ENCODE data around the gene ATG13.
A peak's percentile ranks its signal among the peaks of the same experiment; 100 is the strongest.
"Not testable (repeated sequence)": the region's sequence is repeated elsewhere in the genome, so short reads cannot be mapped to it uniquely, and the experiment has no call there.

ATG13 gene

DNA sequence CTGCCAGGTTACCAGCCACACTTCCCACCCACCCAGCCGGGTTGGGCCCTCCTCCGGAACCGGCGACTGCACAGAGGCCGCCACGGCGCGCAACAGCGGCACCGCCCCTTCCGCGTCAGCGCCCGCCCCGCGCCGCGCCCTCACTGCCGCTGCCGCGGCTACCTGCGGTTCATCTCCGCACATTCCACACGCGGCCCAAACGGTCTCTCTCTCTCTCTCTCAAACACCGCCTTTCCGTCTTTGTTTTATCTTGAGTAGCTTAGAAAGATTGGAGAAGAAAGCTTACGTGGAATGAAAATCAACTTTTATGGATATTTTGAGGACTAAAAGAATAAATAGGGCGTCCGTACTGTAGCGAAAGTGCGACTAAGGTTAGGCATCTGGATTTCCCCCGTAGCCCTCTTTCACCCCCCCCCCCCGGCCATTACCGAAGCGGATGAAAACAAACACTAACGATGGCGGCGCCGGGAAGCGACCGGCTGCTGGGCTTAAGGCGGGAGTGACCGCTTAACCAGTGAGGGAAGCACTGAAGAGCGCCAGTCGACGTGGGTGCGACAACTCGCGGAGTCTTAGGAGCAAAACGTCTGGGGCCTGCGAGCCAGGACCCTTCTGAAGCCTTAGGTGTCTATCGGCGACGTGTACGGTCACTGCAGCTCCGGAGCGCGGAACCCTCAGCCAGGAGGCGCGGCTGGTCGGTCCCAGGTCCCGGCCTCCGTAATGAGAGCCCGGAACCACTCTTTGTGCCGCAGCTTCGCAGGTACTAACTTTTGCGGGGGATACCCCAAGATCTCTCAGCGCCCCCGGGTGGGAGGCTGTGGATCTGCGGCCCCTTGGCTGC is at the start of gene ATG13, which contains the start of gene HARBI1:
Gene ATG13, plus strand, starts transcription at position 420 of the 838 bp plus-strand sequence. CDS start 26,739 bp downstream, outside the sequence.
Gene HARBI1, minus strand, starts transcription at position 94 of the 838 bp plus-strand sequence. CDS start 990 bp downstream, outside the sequence.
- Histone ChIP-seq H3K9ac (ENCODE audit: low read depth in 1 of 2, low read length in 2 of 2) (peak within 1 kb of the TSS; percentile 91 to 99), H3K27me3 (ENCODE audit: control insufficient read depth in 1 of 2, insufficient read depth in 2 of 2, low read length in 2 of 2) (no peaks in the 10 kb centered on the region), H3K4me1 (ENCODE audit: control insufficient read depth in 1 of 2, insufficient read depth in 2 of 2, low read length in 2 of 2) (peaks cover 21 to 26% of the 10 kb centered on the region in 2 donors), H3K9me3 (ENCODE audit: control insufficient read depth in 1 of 2, low read length in 2 of 2) (no peaks in the 10 kb centered on the region), H3K36me3 (ENCODE audit: control insufficient read depth in 1 of 2, insufficient read depth in 2 of 2, low read length in 2 of 2) (peaks cover 0 to 8% of the 10 kb centered on the region in 2 donors), H3K27ac (ENCODE audit: low read depth, low read length) (peak within 1 kb of the TSS; percentile 98), H3K4me3 (ENCODE audit: low read depth in 1 of 2, low read length in 2 of 2) (peak within 1 kb of the TSS; percentile 88 to 96)

DNA sequence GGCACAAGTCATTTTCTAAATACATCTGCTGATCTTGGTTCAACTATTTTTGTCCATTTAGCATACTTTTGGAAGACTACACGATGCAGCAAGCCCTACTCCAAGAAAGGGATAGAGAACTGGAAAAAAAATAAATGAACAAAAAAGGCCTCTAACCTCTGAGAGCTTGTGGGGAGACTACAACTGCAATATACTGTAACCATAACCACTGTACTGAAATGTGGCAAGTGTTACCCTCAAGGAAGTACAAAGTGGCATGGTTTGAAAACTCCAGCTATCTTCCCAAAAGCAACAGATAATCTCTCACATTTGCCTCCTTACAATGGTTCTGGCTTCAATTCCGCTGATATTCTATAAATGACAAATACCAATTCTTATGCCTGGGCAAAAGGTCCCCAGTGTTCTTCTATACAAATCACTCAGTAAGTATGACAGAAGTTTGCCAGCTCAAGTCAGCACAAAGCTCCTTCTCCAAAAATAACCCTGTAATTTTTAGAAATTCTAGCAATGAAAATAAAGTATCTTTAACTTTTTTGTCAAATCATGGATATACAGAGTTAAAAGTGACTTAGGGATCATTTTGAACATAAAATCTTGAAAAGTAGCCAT is 46.5 kb upstream of the ATG13 start:
- H3K9me3 ChIP-seq (ENCODE audit: control insufficient read depth in 1 of 2, low read length in 2 of 2) = no peaks in the 10 kb centered on the region
- no peak overlapping the region for H3K4me3 ChIP-seq (ENCODE audit: low read depth in 1 of 2, low read length in 2 of 2)
- no peaks in the 10 kb centered on the region for H3K4me1 ChIP-seq (ENCODE audit: control insufficient read depth in 1 of 2, insufficient read depth in 2 of 2, low read length in 2 of 2)
- no peak overlapping the region for H3K9ac ChIP-seq (ENCODE audit: low read depth in 1 of 2, low read length in 2 of 2)
- no peak overlapping the region for H3K27ac ChIP-seq (ENCODE audit: low read depth, low read length)
- H3K36me3 ChIP-seq (ENCODE audit: control insufficient read depth in 1 of 2, insufficient read depth in 2 of 2, low read length in 2 of 2) = no peaks in the 10 kb centered on the region
- H3K27me3 ChIP-seq (ENCODE audit: control insufficient read depth in 1 of 2, insufficient read depth in 2 of 2, low read length in 2 of 2) = no peaks in the 10 kb centered on the region

DNA sequence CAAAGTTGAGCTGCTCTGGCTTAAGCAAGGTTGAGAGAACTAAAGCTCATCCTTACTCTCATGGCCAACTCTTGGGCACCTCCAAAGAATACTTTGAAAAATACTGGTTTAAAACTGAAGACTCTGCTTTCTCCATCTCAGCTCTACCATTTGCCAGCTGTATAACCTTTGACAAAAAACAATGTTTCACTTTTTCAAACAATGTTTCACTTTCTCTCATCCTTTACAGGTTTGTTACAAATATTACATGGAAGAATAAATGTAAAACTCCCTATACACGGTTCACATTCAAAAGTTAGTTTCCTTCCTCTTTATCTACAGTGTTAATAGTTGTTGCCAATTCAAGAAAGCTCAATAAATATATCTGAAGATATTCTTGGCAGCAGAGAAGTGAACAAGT is 42.7 kb upstream of the ATG13 start:
- Histone ChIP-seq H3K4me1 (ENCODE audit: control insufficient read depth in 1 of 2, insufficient read depth in 2 of 2, low read length in 2 of 2) (no peaks in the 10 kb centered on the region), H3K4me3 (ENCODE audit: low read depth in 1 of 2, low read length in 2 of 2) (no peak overlapping the region), H3K27ac (ENCODE audit: low read depth, low read length) (no peak overlapping the region), H3K27me3 (ENCODE audit: control insufficient read depth in 1 of 2, insufficient read depth in 2 of 2, low read length in 2 of 2) (no peaks in the 10 kb centered on the region), H3K9ac (ENCODE audit: low read depth in 1 of 2, low read length in 2 of 2) (no peak overlapping the region), H3K36me3 (ENCODE audit: control insufficient read depth in 1 of 2, insufficient read depth in 2 of 2, low read length in 2 of 2) (no peaks in the 10 kb centered on the region), H3K9me3 (ENCODE audit: control insufficient read depth in 1 of 2, low read length in 2 of 2) (no peaks in the 10 kb centered on the region)

DNA sequence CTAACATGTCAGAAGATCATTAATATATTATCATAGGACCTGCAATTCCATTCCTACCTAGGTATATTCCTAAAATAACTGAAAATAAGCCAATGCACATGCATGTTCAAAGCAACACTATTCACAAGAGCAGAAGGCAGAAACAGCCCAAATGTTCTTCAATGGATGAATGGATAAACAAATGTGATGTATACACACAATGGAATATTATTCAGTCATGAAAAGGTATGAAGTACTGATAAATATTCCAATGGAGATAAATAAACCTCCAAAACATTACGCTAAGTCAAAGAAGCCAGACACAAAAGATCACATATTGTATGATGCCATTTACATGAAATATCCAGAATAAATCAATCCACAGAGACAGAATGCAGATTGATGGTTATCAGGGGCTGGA is 40.3 kb upstream of the ATG13 start:
- H3K4me1 ChIP-seq (ENCODE audit: control insufficient read depth in 1 of 2, insufficient read depth in 2 of 2, low read length in 2 of 2) = no peaks in the 10 kb centered on the region

DNA sequence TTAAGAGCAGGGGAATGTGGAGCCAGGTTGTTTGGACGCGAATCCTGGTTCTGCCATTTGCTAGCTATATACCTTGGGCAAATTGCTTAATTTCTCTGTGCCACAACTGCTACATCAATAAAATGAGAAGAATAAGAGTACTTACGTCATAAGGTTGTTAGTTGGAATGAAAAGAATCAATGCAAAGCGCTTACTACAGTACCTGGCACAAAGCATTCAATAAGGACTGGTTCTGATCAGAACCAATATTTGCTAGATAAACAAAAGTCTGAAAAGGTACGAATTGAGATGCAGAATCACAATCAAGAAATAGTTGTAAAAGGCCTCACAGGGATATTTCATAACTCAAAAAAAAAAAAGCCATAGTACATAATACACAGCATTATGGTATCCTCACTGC is 34.8 kb upstream of the ATG13 start:
- Histone ChIP-seq H3K9ac (ENCODE audit: low read depth in 1 of 2, low read length in 2 of 2) (no peak overlapping the region), H3K4me1 (ENCODE audit: control insufficient read depth in 1 of 2, insufficient read depth in 2 of 2, low read length in 2 of 2) (peaks cover 0 to 5% of the 10 kb centered on the region in 2 donors)

More for the DNA sequence above, 40.3 kb upstream of the ATG13 start:
- Histone ChIP-seq H3K27ac (ENCODE audit: low read depth, low read length) (no peak overlapping the region), H3K4me3 (ENCODE audit: low read depth in 1 of 2, low read length in 2 of 2) (no peak overlapping the region), H3K9me3 (ENCODE audit: control insufficient read depth in 1 of 2, low read length in 2 of 2) (no peaks in the 10 kb centered on the region), H3K27me3 (ENCODE audit: control insufficient read depth in 1 of 2, insufficient read depth in 2 of 2, low read length in 2 of 2) (no peaks in the 10 kb centered on the region), H3K36me3 (ENCODE audit: control insufficient read depth in 1 of 2, insufficient read depth in 2 of 2, low read length in 2 of 2) (no peaks in the 10 kb centered on the region), H3K9ac (ENCODE audit: low read depth in 1 of 2, low read length in 2 of 2) (no peak overlapping the region)

DNA sequence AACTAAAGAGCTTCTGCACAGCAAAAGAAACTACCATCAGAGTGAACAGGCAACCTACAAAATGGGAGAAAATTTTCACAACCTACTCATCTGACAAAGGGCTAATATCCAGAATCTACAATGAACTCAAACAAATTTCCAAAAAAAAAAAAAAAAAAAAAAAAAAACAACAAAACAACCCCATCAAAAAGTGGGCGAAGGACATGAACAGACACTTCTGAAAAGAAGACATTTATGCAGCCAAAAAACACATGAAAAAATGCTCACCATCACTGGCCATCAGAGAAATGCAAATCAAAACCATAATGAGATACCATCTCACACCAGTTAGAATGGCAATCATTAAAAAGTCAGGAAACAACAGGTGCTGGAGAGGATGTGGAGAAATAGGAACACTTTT is 33.8 kb upstream of the ATG13 start:
- not testable (repeated sequence) for H3K36me3 ChIP-seq (ENCODE audit: control insufficient read depth in 1 of 2, insufficient read depth in 2 of 2, low read length in 2 of 2); H3K4me3 ChIP-seq (ENCODE audit: low read depth in 1 of 2, low read length in 2 of 2); H3K27me3 ChIP-seq (ENCODE audit: control insufficient read depth in 1 of 2, insufficient read depth in 2 of 2, low read length in 2 of 2); H3K9me3 ChIP-seq (ENCODE audit: control insufficient read depth in 1 of 2, low read length in 2 of 2); H3K4me1 ChIP-seq (ENCODE audit: control insufficient read depth in 1 of 2, insufficient read depth in 2 of 2, low read length in 2 of 2); H3K9ac ChIP-seq (ENCODE audit: low read depth in 1 of 2, low read length in 2 of 2); H3K27ac ChIP-seq (ENCODE audit: low read depth, low read length)

More for the DNA sequence above, 34.8 kb upstream of the ATG13 start:
- H3K27ac ChIP-seq (ENCODE audit: low read depth, low read length) = no peak overlapping the region
- no peaks in the 10 kb centered on the region for H3K27me3 ChIP-seq (ENCODE audit: control insufficient read depth in 1 of 2, insufficient read depth in 2 of 2, low read length in 2 of 2)
- no peak overlapping the region for H3K4me3 ChIP-seq (ENCODE audit: low read depth in 1 of 2, low read length in 2 of 2)
- no peaks in the 10 kb centered on the region for H3K36me3 ChIP-seq (ENCODE audit: control insufficient read depth in 1 of 2, insufficient read depth in 2 of 2, low read length in 2 of 2)
- no peaks in the 10 kb centered on the region for H3K9me3 ChIP-seq (ENCODE audit: control insufficient read depth in 1 of 2, low read length in 2 of 2)

DNA sequence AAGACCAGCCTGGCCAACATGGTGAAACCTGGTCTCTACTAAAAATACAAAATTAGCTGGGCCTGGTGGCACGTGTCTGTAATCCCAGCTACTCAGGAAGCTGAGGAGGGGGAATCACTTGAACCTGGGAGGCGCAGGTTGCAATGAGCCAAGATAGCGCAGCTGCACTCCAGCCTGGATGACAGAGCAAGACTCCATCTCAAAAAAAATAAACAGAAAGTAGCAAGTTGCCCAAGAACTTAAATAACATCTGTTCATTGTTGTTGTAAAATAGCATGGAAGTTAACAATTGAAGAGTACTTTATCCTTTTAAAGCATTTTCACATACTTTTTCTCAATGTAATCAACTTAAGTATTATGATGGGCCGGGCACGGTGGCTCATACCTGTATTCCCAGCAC is 29.2 kb upstream of the ATG13 start:
- Histone ChIP-seq H3K9ac (ENCODE audit: low read depth in 1 of 2, low read length in 2 of 2) (no peak overlapping the region), H3K27ac (ENCODE audit: low read depth, low read length) (no peak overlapping the region), H3K4me3 (ENCODE audit: low read depth in 1 of 2, low read length in 2 of 2) (no peak overlapping the region), H3K27me3 (ENCODE audit: control insufficient read depth in 1 of 2, insufficient read depth in 2 of 2, low read length in 2 of 2) (no peaks in the 10 kb centered on the region), H3K4me1 (ENCODE audit: control insufficient read depth in 1 of 2, insufficient read depth in 2 of 2, low read length in 2 of 2) (peaks cover 14 to 18% of the 10 kb centered on the region in 2 donors), H3K36me3 (ENCODE audit: control insufficient read depth in 1 of 2, insufficient read depth in 2 of 2, low read length in 2 of 2) (no peaks in the 10 kb centered on the region), H3K9me3 (ENCODE audit: control insufficient read depth in 1 of 2, low read length in 2 of 2) (no peaks in the 10 kb centered on the region)

DNA sequence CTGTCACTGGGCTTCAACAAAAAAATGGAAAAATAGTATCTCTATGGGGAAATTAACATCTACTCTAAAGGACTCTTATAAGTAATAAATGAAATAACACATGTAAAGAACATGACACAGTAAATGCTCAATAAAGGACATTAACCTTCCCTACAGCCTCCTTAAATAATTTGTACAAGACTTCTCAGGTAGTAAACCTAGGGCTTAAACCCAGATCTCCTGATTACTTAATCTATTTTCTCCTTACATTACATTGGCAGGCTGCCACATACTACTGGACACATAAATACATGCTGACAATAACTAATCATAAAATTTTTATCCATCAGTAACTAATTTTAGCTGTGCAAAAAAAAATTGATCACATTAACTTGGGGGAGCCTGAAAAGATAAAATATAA is 28.4 kb upstream of the ATG13 start:
- Histone ChIP-seq H3K4me3 (ENCODE audit: low read depth in 1 of 2, low read length in 2 of 2) (no peak overlapping the region), H3K27ac (ENCODE audit: low read depth, low read length) (no peak overlapping the region), H3K36me3 (ENCODE audit: control insufficient read depth in 1 of 2, insufficient read depth in 2 of 2, low read length in 2 of 2) (no peaks in the 10 kb centered on the region), H3K27me3 (ENCODE audit: control insufficient read depth in 1 of 2, insufficient read depth in 2 of 2, low read length in 2 of 2) (no peaks in the 10 kb centered on the region), H3K9ac (ENCODE audit: low read depth in 1 of 2, low read length in 2 of 2) (no peak overlapping the region), H3K4me1 (ENCODE audit: control insufficient read depth in 1 of 2, insufficient read depth in 2 of 2, low read length in 2 of 2) (peaks cover 16 to 18% of the 10 kb centered on the region in 2 donors), H3K9me3 (ENCODE audit: control insufficient read depth in 1 of 2, low read length in 2 of 2) (no peaks in the 10 kb centered on the region)

DNA sequence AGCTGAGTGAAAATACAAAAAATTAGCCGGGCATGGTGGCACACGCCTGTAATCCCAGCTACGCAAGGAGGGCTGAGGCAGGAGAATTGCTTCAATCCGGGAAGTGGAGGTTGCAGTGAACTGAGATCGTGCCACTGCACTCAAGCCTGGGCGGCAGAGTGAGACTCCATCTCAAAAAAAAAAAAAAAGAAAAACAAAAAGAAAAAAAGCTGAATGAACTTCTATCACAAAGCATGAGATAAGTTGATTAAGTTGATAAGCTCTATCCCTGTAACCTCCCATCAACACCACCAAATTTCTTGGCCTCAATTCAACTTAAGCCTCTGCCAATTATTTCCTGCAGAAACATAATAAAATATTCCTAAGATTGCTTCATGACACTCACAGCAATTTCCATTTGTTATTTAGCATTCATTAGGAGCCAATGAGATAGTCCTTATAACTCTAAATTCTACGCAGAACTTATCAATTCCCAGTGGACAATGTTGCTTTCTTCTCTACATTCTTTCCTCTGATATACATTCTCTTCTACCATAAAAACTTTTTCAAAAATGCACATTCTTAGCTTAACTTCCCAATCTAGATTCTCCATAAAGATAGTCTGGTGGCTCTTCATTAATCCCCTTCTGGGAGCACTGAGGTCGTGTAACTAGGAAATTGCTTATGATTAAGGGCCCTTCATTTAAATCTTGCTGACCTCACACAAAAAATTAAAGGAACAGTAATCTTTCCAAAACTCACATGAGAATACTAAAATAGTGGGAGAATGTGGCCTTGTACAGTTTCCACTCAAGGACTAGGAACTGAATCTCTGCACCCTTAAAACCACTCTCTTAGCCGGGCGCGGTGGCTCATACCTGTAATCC is 26.4 kb upstream of the ATG13 start:
- H3K27ac ChIP-seq (ENCODE audit: low read depth, low read length) = no peak overlapping the region
- H3K9ac ChIP-seq (ENCODE audit: low read depth in 1 of 2, low read length in 2 of 2) = no peak overlapping the region
- H3K9me3 ChIP-seq (ENCODE audit: control insufficient read depth in 1 of 2, low read length in 2 of 2) = no peaks in the 10 kb centered on the region
- peaks cover 16 to 26% of the 10 kb centered on the region in 2 donors for H3K4me1 ChIP-seq (ENCODE audit: control insufficient read depth in 1 of 2, insufficient read depth in 2 of 2, low read length in 2 of 2)
- H3K27me3 ChIP-seq (ENCODE audit: control insufficient read depth in 1 of 2, insufficient read depth in 2 of 2, low read length in 2 of 2) = no peaks in the 10 kb centered on the region
- no peaks in the 10 kb centered on the region for H3K36me3 ChIP-seq (ENCODE audit: control insufficient read depth in 1 of 2, insufficient read depth in 2 of 2, low read length in 2 of 2)
- H3K4me3 ChIP-seq (ENCODE audit: low read depth in 1 of 2, low read length in 2 of 2) = peak overlapping the region in 1 of 2 donors; percentile 15

Data from duodenal mucosa (tissue), 2 donors.